Mammary microvascular endothelial cell (primary cell): ENCODE measurements around the gene LUC7L. TPM values are rescaled to one million over a fixed set of nuclear protein-coding genes. Genes with fewer than 3 reads are reported as not detected.

Source experiments
- total RNA-seq: library from RNA; depleted of rRNA; stranded (reverse); fragments of >200 nt; gene quantifications from 2 replicates; pipeline ENCODE4 v1.2.3, GENCODE V29; 2015

LUC7L gene, protein sequence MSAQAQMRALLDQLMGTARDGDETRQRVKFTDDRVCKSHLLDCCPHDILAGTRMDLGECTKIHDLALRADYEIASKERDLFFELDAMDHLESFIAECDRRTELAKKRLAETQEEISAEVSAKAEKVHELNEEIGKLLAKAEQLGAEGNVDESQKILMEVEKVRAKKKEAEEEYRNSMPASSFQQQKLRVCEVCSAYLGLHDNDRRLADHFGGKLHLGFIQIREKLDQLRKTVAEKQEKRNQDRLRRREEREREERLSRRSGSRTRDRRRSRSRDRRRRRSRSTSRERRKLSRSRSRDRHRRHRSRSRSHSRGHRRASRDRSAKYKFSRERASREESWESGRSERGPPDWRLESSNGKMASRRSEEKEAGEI
- total RNA-seq, result 30.8 and 35.3 TPM in 2 replicates

GRCh38 chr16:228852-229730 is at the start of gene LUC7L:
TSS of gene LUC7L (minus strand) at chr16:229449. CDS start at chr16:229339, 110 bp downstream.

DNA sequence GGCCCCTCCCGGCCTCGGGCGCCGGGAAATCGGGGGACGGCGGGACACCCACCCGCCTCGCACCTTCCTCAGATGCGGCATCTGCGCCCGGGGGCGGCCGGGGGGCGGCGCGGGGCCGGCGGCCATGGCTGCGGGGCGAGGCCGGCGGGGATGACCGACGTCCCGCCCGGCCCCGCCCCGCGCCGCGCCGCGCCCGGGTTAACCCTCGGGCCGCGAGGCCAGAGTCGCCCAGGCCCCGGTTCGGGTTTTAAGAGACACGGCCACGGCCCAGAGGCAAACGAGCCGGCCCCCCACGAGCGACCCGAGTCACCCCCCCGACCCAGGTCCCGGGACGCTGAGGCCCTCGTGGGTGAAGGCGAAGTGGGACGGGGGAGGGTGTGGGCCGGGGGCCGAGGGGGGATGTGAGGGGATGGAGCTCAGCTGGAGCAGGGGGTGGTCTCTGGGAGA is 46.6 kb upstream of the LUC7L start, which contains the start of gene RGS11:
Gene RGS11, minus strand, starts transcription at position 159 of the 447 bp plus-strand sequence. Its CDS starts 33 bp downstream, at position 126.

DNA sequence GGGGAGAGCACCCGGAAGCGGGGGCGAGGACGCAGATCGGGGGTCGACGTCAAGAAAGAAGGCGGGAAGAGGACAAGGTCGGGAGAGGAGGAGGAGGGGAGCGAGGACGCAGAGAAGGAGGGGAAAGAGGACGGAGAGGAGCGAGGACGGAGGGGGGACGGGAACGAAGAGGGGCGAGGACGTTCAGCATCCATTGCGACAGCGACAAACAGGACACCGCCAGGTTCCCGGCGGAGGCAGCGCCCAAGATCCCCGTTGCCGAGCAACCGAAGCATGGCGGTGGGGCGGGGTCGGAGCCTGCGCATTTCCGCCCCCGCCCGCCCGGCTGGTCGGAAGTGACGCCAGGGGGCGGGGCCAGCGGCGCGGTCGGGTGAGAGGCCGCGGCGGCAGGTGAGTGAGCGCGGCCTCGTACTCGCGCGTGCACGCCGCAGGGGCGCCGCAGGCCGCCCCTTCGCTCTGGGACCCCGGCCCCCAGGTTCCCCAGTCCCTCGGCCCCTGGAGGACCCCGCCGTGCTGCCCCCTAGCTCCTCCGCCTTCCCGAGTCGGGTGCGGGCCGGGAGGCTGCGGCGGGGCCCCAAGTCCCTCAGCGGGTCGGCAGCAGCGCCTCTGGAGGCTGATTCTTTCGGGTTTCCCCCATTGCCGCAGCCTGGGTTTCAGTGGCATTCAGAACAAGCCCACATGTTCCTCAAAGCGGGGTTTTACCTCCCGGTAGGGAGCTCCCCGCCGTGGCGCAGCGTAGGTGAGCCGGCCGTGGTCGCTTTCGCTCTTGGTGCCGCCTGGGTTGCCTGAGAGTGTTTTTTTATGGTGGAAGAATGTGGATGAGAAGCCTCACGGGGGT is 5.4 kb upstream of the LUC7L start, which contains the start of gene FAM234A:
Gene FAM234A, plus strand, starts transcription at position 354 of the 838 bp plus-strand sequence. CDS start 19,593 bp downstream, outside the sequence.

GRCh38 chr16:180101-180675 is 49.1 kb downstream of the LUC7L start, which contains the start of gene HBQ1:
TSS of gene HBQ1 (plus strand) at chr16:180459. CDS start at chr16:180487, 28 bp downstream.

GRCh38 chr16:176477-177382 is 52.5 kb downstream of the LUC7L start, which contains the start of gene HBA1:
TSS of gene HBA1 (plus strand) at chr16:176680. CDS start at chr16:176717, 37 bp downstream.

DNA sequence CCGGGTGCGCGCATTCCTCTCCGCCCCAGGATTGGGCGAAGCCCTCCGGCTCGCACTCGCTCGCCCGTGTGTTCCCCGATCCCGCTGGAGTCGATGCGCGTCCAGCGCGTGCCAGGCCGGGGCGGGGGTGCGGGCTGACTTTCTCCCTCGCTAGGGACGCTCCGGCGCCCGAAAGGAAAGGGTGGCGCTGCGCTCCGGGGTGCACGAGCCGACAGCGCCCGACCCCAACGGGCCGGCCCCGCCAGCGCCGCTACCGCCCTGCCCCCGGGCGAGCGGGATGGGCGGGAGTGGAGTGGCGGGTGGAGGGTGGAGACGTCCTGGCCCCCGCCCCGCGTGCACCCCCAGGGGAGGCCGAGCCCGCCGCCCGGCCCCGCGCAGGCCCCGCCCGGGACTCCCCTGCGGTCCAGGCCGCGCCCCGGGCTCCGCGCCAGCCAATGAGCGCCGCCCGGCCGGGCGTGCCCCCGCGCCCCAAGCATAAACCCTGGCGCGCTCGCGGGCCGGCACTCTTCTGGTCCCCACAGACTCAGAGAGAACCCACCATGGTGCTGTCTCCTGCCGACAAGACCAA is 56.8 kb downstream of the LUC7L start, which contains the start of gene HBA2:
Gene HBA2, plus strand, starts transcription at position 503 of the 568 bp plus-strand sequence. Its CDS starts 37 bp downstream, at position 540.

GRCh38 chr16:165539-166374 is 63.5 kb downstream of the LUC7L start, which contains the start of gene HBM:
TSS of gene HBM (plus strand) at chr16:165978. CDS start at chr16:165998, 20 bp downstream.

DNA sequence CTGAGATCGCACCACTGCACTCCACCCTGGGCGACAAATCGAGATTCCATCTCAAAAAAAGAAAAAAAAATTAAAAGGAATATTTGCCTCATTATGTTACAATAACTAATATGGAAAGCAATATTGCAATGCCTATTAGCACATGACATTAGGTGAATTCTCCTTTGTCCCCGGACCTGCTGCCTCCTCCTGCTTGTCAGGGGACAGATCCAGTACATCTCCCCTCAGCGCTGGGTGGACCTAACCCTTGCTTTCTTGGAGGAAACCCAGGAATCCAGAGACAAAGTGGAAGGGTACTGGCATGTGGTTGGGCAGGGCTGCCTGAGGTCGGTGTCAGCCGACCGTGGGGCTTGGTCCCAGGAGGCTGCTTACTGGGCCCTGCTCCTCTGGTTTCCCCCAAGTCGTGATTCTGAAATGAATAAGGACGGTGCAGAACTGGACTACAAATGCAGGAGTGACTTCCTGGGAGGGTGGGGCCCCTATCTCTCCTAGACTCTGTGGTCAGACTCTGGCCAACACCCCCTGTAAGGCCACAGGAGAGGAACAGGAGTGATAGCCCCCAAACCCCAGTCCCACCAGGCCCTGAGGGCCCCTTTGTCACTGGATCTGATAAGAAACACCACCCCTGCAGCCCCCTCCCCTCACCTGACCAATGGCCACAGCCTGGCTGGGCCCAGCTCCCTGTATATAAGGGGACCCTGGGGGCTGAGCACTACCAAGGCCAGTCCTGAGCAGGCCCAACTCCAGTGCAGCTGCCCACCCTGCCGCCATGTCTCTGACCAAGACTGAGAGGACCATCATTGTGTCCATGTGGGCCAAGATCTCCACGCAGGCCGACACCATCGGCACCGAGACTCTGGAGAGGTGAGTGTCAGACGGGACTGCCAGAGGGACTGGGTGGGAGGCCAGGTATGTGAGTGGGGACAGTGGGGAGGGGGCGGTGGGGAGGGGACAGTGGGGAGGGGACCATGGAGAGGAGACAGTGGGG is 76.8 kb downstream of the LUC7L start, which contains the start of gene HBZ:
Gene HBZ, plus strand, starts transcription at position 504 of the 988 bp plus-strand sequence. Its CDS starts 266 bp downstream, at position 770.

Other genes with a start within 250 kb of the LUC7L start
- 13.7 and 14.9 TPM in 2 replicates for gene POLR3K, start 175.8 kb downstream of the LUC7L start, total RNA-seq
- gene SNRNP25, start 175.6 kb downstream of the LUC7L start, total RNA-seq, result 47.7 and 50.8 TPM in 2 replicates
- gene RHBDF1, start 156.8 kb downstream of the LUC7L start, total RNA-seq, result 23.3 and 28.7 TPM in 2 replicates
- gene MPG, start 151.2 kb downstream of the LUC7L start, total RNA-seq, result 132 and 144 TPM in 2 replicates
- gene NPRL3, start 90.8 kb downstream of the LUC7L start, total RNA-seq, result 18.8 and 20.7 TPM in 2 replicates
- not detected in 2 replicates for gene HBZ, start 76.8 kb downstream of the LUC7L start, total RNA-seq
- not detected in 2 replicates for gene HBM, start 63.5 kb downstream of the LUC7L start, total RNA-seq
- gene HBA2, start 56.6 kb downstream of the LUC7L start, total RNA-seq, result not detected in 2 replicates
- gene HBA1, start 52.8 kb downstream of the LUC7L start, total RNA-seq, result not detected in 2 replicates
- not detected in 2 replicates for gene HBQ1, start 49.0 kb downstream of the LUC7L start, total RNA-seq
- gene FAM234A, start 5.4 kb upstream of the LUC7L start, total RNA-seq, result 53.7 and 82.6 TPM in 2 replicates
- 0.25 and 1.1 TPM in 2 replicates for gene RGS11, start 46.5 kb upstream of the LUC7L start, total RNA-seq
- gene ARHGDIG, start 51.1 kb upstream of the LUC7L start, total RNA-seq, result 0.20 and 2.0 TPM in 2 replicates
- gene PDIA2, start 53.7 kb upstream of the LUC7L start, total RNA-seq, result 0.07 TPM in 1 of 2 replicates, not detected in the other
- gene AXIN1, start 123.3 kb upstream of the LUC7L start, total RNA-seq, result 19.2 and 23.7 TPM in 2 replicates
- 146 and 154 TPM in 2 replicates for gene MRPL28, start 141.1 kb upstream of the LUC7L start, total RNA-seq
- 55.5 and 64.6 TPM in 2 replicates for gene PGAP6, start 152.5 kb upstream of the LUC7L start, total RNA-seq
- gene NME4, start 167.8 kb upstream of the LUC7L start, total RNA-seq, result 125 and 136 TPM in 2 replicates
- 27.5 and 30.7 TPM in 2 replicates for gene DECR2, start 172.4 kb upstream of the LUC7L start, total RNA-seq
- 34.9 and 42.6 TPM in 2 replicates for gene RAB11FIP3, start 196.2 kb upstream of the LUC7L start, total RNA-seq